Measurements from ENCODE around the gene MPC2.

GRCh38 chr1:167964646-167965045, 27.8 kb upstream of the MPC2 start:
- TF ChIP-seq CTCF (conservative IDR thresholded peaks at IDR 0.05 in 1 of 2, IDR thresholded peaks at IDR 0.05 in 1 of 2; ENCODE audit: extremely low read depth in 1 of 2, insufficient read depth in 1 of 2, low read depth in 1 of 2, low read length in 2 of 2) (no peak), EZH2 (IDR thresholded peaks at IDR 0.05; ENCODE audit: borderline replicate concordance, low read length) (no peak)
